ENCODE measurements around the gene KLRK1. TPM values are rescaled to one million over a fixed set of nuclear protein-coding genes. Genes with fewer than 3 reads are reported as not detected.

KLRK1 gene
- total RNA-seq, 1 experiment from 2014 or later, result 2.3 TPM

DNA sequence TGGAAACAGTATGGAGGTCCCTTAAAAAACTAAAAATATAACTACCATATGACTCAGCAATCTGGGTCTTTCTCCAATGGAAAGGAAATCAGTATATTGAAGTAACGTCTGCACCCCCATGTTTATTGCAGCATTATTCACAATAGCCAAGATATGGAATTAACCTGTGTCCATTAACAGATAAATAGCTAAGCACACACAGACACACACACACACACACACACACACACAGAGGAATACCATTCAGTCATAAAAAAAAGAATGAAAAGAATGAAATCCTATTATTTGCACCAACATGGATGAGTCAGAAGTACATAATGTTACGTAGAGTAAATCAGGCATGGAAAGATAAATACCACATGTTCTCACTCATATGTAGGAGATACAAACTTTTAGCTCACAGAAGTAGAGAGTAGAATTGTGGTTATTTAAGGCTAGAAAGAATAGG is 4.7 kb downstream of the KLRK1 start:
- ChIA-PET CTCF (no interaction called here), POLR2A (no interaction called here), RAD21 (ENCODE audit: low non-redundant PET in 1 of 2, low total read pairs in 2 of 2, uncharacterized antibody in 2 of 2, unreplicated experiment in 2 of 2) (interaction anchor here in 1 of 2 experiments (0.8 kb wide), 1 partner anchor 56 kb away, joined by 4 read pairs; no protein-coding TSS in a partner anchor)
- no peak overlapping the region for H3K9ac ChIP-seq (ENCODE audit: low read length)
- H3K27ac ChIP-seq (ENCODE audit: low read depth, low read length), result no peak overlapping the region
- H3K36me3 ChIP-seq (ENCODE audit: control insufficient read depth in 1 of 2, insufficient read depth in 2 of 2, low read length in 2 of 2), result no peaks in the 10 kb centered on the region
- intact Hi-C loops (cut with micrococcal nuclease), result no loop called here
- no peaks in the 10 kb centered on the region for H3K27me3 ChIP-seq (ENCODE audit: insufficient read depth, low read length)
- DNase-seq (ENCODE audit: low read depth, low spot score) (no peak), ATAC-seq (no peak)
- H3K4me3 ChIP-seq (replicated peaks in 1 of 2; ENCODE audit: low read depth in 1 of 2, low read length in 2 of 2), result no peak overlapping the region
- H3K4me2 ChIP-seq (ENCODE audit: low read length), result no peak overlapping the region
- H2AFZ ChIP-seq (ENCODE audit: low read depth, low read length, poor library complexity, severe bottlenecking), result peak overlapping the region; percentile 49
- H3K9me3 ChIP-seq (ENCODE audit: control insufficient read depth in 1 of 2, insufficient read depth in 1 of 2, low read depth in 1 of 2, low read length in 2 of 2), result 0 out of 4 replicates have a peak, but pooled peaks cover 0 to 5% of the 10 kb centered on the region in 2 experiments
- H4K20me1 ChIP-seq (ENCODE audit: insufficient read depth), result no peaks in the 10 kb centered on the region
- H3K4me1 ChIP-seq (ENCODE audit: control insufficient read depth in 1 of 2, insufficient read depth in 2 of 2, low read length in 2 of 2), result no peaks in the 10 kb centered on the region
- no peak for TF ChIP-seq EGR1 (IDR thresholded peaks at IDR 0.05; ENCODE audit: low read depth)
- TF ChIP-seq ELF1 (IDR thresholded peaks at IDR 0.05; ENCODE audit: borderline replicate concordance, low read depth), result no peak
- TF ChIP-seq, protein P1, sequence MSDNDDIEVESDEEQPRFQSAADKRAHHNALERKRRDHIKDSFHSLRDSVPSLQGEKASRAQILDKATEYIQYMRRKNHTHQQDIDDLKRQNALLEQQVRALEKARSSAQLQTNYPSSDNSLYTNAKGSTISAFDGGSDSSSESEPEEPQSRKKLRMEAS (IDR thresholded peaks at IDR 0.05), result no peak
- no peak for TF ChIP-seq SP1 (IDR thresholded peaks at IDR 0.05; ENCODE audit: low read depth)
- H3K9me2 ChIP-seq (ENCODE audit: insufficient read depth), result no peaks in the 10 kb centered on the region
- no TSS peak for BruUV-seq (replicated peaks)
- H3K79me2 ChIP-seq (ENCODE audit: insufficient read depth, low read length), result no peaks in the 10 kb centered on the region

DNA sequence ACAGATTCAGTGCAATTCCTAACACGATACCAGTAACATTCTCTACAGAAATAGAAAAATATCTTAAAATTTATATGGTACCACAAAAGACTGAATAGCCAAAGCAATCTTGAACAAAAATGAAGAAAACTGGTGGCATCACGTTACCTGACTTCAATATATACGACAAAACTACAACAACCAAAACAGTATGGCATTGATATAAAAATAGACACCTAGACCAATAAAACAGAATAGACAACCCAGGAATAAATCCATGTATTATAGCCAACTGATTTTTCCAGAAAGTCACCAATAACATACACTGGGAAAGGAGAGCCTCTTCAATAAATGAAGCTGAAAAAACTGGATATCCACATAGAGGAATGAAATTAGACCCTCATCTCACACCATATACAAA is 5.7 kb downstream of the KLRK1 start:
- H3K9me2 ChIP-seq (ENCODE audit: insufficient read depth), result no peaks in the 10 kb centered on the region
- no peak for DNase-seq (ENCODE audit: low read depth, low spot score)
- no peak overlapping the region for H3K27ac ChIP-seq (ENCODE audit: low read depth, low read length)
- H3K9me3 ChIP-seq (ENCODE audit: control insufficient read depth in 1 of 2, insufficient read depth in 1 of 2, low read depth in 1 of 2, low read length in 2 of 2), result 0 out of 4 replicates have a peak, but pooled peaks cover 0 to 5% of the 10 kb centered on the region in 2 experiments
- no peak overlapping the region for H3K9ac ChIP-seq (ENCODE audit: low read length)
- H3K4me1 ChIP-seq (ENCODE audit: control insufficient read depth in 1 of 2, insufficient read depth in 2 of 2, low read length in 2 of 2), result no peaks in the 10 kb centered on the region
- H2AFZ ChIP-seq (ENCODE audit: low read depth, low read length, poor library complexity, severe bottlenecking), result no peak overlapping the region
- intact Hi-C loops (cut with micrococcal nuclease), result no loop called here
- no peaks in the 10 kb centered on the region for H3K79me2 ChIP-seq (ENCODE audit: insufficient read depth, low read length)
- no peaks in the 10 kb centered on the region for H3K27me3 ChIP-seq (ENCODE audit: insufficient read depth, low read length)
- ATAC-seq, result no peak
- ChIA-PET CTCF (no interaction called here), RAD21 (ENCODE audit: low non-redundant PET in 1 of 2, low total read pairs in 2 of 2, uncharacterized antibody in 2 of 2, unreplicated experiment in 2 of 2) (interaction anchor here in 1 of 2 experiments (0.8 kb wide), 1 partner anchor 55 kb away, joined by 4 read pairs; no protein-coding TSS in a partner anchor), POLR2A (no interaction called here)
- H3K4me2 ChIP-seq (ENCODE audit: low read length), result no peak overlapping the region
- TF ChIP-seq ELF1 (IDR thresholded peaks at IDR 0.05; ENCODE audit: borderline replicate concordance, low read depth) (no peak), CBX3 (IDR thresholded peaks at IDR 0.05; ENCODE audit: low read depth) (peak; percentile 57; the same call in 1 of the 2 replicates)
- H3K4me3 ChIP-seq (replicated peaks in 1 of 2; ENCODE audit: low read depth in 1 of 2, low read length in 2 of 2), result no peak overlapping the region
- H4K20me1 ChIP-seq (ENCODE audit: insufficient read depth), result no peaks in the 10 kb centered on the region
- no TSS peak for BruUV-seq (replicated peaks)
- H3K36me3 ChIP-seq (ENCODE audit: control insufficient read depth in 1 of 2, insufficient read depth in 2 of 2, low read length in 2 of 2), result no peaks in the 10 kb centered on the region

Data from HCT116 (cell line).